Omental fat pad (tissue), 4 donors: ENCODE results near the gene CENPU. TPM values are rescaled to one million over a fixed set of nuclear protein-coding genes. Genes with fewer than 3 reads are reported as not detected.

ENCODE experiments used
- ATAC-seq: fragments of 150-250 bp; one replicate; pipeline ENCODE4 v1.9.1; 2016; ENCODE audit warnings: mild to moderate bottlenecking, moderate library complexity; ENCODE audit not compliant: low FRiP score
- DNase-seq: peaks from one replicate; pipeline ENCODE4 v3.0.0-alpha.2; 2019; ENCODE audit warnings: low spot score
- total RNA-seq, 4 donors: library from RNA; depleted of rRNA; stranded (reverse); fragments of >200 nt; gene quantifications; one replicate each; pipeline ENCODE4 v1.1.0, GENCODE V29; 2016
- TF ChIP-seq, protein P1 (sequence below), 3 donors: fragments of 450-650 bp; IDR thresholded peaks; one replicate each; pipeline ENCODE4 v1.5.1; 2016 to 2017; ENCODE audit warnings: antibody characterized with exemption in 3 of 3, mild to moderate bottlenecking in 3 of 3, moderate library complexity in 2 of 3

The CENPU gene
- total RNA-seq, 4 donors from 2014 or later = 1.3 to 4.6 (median 3.6) TPM

DNA sequence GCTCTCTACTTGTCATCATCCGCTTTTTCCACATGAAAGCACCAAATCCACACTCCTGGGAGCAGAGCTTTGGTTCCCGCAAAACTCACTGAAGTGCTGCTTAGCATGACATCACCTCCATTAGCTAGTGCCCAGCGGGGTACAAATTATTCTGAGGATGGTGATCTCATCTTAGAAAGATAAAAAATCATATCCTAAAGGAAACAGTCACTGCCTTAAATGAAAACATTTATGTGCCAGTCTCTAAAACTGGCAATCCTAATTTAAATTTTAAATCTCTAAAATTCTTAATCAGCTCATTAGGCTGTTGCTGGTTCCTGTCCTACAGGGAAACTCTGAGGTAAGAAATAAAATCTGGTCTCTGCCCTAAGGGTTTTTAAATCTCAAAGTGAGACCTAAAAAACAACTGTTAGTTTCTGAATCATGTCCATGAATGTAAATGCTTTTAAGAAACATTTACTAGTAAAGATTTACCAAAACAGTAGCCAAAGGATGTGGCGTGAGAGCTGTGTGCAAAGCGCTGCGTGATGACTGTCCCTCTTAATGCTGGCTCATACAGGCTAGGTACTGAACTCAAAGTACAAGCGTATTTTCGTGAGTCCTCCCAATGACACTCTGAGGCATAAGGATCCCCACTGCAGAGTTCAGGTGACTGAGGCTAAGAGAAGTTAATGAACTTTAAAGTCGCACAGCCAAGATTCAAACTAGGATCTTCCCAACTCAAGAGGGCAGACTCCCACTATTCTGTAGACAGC, 89.2 kb downstream of the CENPU start:
- ATAC-seq = no peak
- TF ChIP-seq, protein P1, sequence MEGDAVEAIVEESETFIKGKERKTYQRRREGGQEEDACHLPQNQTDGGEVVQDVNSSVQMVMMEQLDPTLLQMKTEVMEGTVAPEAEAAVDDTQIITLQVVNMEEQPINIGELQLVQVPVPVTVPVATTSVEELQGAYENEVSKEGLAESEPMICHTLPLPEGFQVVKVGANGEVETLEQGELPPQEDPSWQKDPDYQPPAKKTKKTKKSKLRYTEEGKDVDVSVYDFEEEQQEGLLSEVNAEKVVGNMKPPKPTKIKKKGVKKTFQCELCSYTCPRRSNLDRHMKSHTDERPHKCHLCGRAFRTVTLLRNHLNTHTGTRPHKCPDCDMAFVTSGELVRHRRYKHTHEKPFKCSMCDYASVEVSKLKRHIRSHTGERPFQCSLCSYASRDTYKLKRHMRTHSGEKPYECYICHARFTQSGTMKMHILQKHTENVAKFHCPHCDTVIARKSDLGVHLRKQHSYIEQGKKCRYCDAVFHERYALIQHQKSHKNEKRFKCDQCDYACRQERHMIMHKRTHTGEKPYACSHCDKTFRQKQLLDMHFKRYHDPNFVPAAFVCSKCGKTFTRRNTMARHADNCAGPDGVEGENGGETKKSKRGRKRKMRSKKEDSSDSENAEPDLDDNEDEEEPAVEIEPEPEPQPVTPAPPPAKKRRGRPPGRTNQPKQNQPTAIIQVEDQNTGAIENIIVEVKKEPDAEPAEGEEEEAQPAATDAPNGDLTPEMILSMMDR (IDR thresholded peaks at IDR 0.05) = no peak
- no peak for DNase-seq

Other genes with a start within 250 kb of the CENPU start
- gene CASP3, start 84.6 kb downstream of the CENPU start, total RNA-seq = 10 to 100 TPM; 16.7 to 22.2 (median 20.1) TPM
- 10 to 100 TPM in 2 of 4 donors, 1 to 10 TPM in 2; 8.2 to 23.0 (median 13.7) TPM for gene PRIMPOL, start 84.4 kb downstream of the CENPU start, total RNA-seq
- 1,000 to 10,000 TPM in 2 of 4 donors, 100 to 1,000 TPM in 2; 577 to 1,142 (median 917) TPM for gene ACSL1, start 91.9 kb upstream of the CENPU start, total RNA-seq